RWPE2 (cell line): ENCODE measurements around the gene WDR5.
A peak's percentile ranks its signal among the peaks of the same experiment; 100 is the strongest.

Experiments used
- ATAC-seq: fragments of 200-7000 bp; cut with Tn5 transposase; 3 replicates; pipeline ENCODE4 v1.9.1; 2021; ENCODE audit warnings: low read depth
- DNase-seq: peaks from one replicate; pipeline ENCODE4 v3.0.0-alpha.2; 2020; ENCODE audit warnings: low spot score
- H3K27ac ChIP-seq: fragments of 450-650 bp; 2 replicates; pipeline ENCODE4 v1.5.1; 2017; ENCODE audit warnings: mild to moderate bottlenecking; ENCODE audit not compliant: poor library complexity, severe bottlenecking
- H3K27me3 ChIP-seq: fragments of 250-450 bp; sonication (Bioruptor Pico); 2 replicates; pipeline ENCODE4 v1.5.1; 2021; ENCODE audit warnings: mild to moderate bottlenecking, moderate library complexity; ENCODE audit not compliant: insufficient read depth, poor library complexity, severe bottlenecking
- H3K36me3 ChIP-seq: fragments of 250-450 bp; sonication (Bioruptor Pico); 2 replicates; pipeline ENCODE4 v1.5.1; 2020; ENCODE audit warnings: low read depth, mild to moderate bottlenecking, moderate library complexity
- H3K4me1 ChIP-seq: fragments of 250-450 bp; sonication (Bioruptor Pico); 2 replicates; pipeline ENCODE4 v1.5.1; 2021; ENCODE audit warnings: mild to moderate bottlenecking, moderate library complexity; ENCODE audit not compliant: insufficient read depth, poor library complexity, severe bottlenecking
- H3K4me3 ChIP-seq: fragments of 250-450 bp; sonication (Bioruptor Pico); 2 replicates; pipeline ENCODE4 v1.5.1; 2021; ENCODE audit warnings: mild to moderate bottlenecking, moderate library complexity; ENCODE audit not compliant: severe bottlenecking
- H3K9me3 ChIP-seq: fragments of 250-450 bp; sonication (Bioruptor Pico); 2 replicates; pipeline ENCODE4 v1.5.1; 2021; ENCODE audit warnings: mild to moderate bottlenecking, moderate library complexity; ENCODE audit not compliant: severe bottlenecking
- CTCF ChIP-seq: fragments of 450-650 bp; IDR thresholded peaks from one replicate; pipeline ENCODE4 v1.5.1; 2017; ENCODE audit warnings: mild to moderate bottlenecking, moderate library complexity; ENCODE audit not compliant: poor library complexity, severe bottlenecking

Gene WDR5

GRCh38 chr9:134179595-134179917 is 43.7 kb downstream of the WDR5 start:
- peak; percentile 53 for DNase-seq
- TF ChIP-seq CTCF = no peak
- no peaks in the 10 kb centered on the region for H3K36me3 ChIP-seq
- no peak overlapping the region for H3K4me3 ChIP-seq
- peaks cover 9% of the 10 kb centered on the region for H3K27me3 ChIP-seq
- H3K4me1 ChIP-seq = no peaks in the 10 kb centered on the region
- ATAC-seq = no peak
- H3K9me3 ChIP-seq = no peaks in the 10 kb centered on the region
- no peak overlapping the region for H3K27ac ChIP-seq

- peak; percentile 48 for DNase-seq
- Histone ChIP-seq H3K4me1 (no peaks in the 10 kb centered on the region), H3K4me3 (no peak overlapping the region)
These were observed 44.3 kb downstream of the WDR5 start for GRCh38 chr9:134179918-134180785.

GRCh38 chr9:134180786-134181647 is 45.1 kb downstream of the WDR5 start:
- ATAC-seq = no peak
- Histone ChIP-seq H3K27ac (no peak overlapping the region), H3K4me1 (no peaks in the 10 kb centered on the region)

More at GRCh38 chr9:134179918-134180785, 44.3 kb downstream of the WDR5 start:
- H3K36me3 ChIP-seq = no peaks in the 10 kb centered on the region
- no peaks in the 10 kb centered on the region for H3K9me3 ChIP-seq
- no peak overlapping the region for H3K27ac ChIP-seq
- H3K27me3 ChIP-seq = peaks cover 9% of the 10 kb centered on the region
- no peak for ATAC-seq
- TF ChIP-seq CTCF = no peak

GRCh38 chr9:134181648-134182034 is 45.8 kb downstream of the WDR5 start:
- H3K27me3 ChIP-seq = peaks cover 4% of the 10 kb centered on the region
- ATAC-seq = no peak
- H3K4me1 ChIP-seq = no peaks in the 10 kb centered on the region
- TF ChIP-seq CTCF = no peak
- DNase-seq = no peak
- H3K9me3 ChIP-seq = no peaks in the 10 kb centered on the region
- no peak overlapping the region for H3K27ac ChIP-seq
- no peaks in the 10 kb centered on the region for H3K36me3 ChIP-seq
- no peak overlapping the region for H3K4me3 ChIP-seq

More at GRCh38 chr9:134180786-134181647, 45.1 kb downstream of the WDR5 start:
- Histone ChIP-seq H3K36me3 (no peaks in the 10 kb centered on the region), H3K27me3 (peaks cover 9% of the 10 kb centered on the region), H3K9me3 (no peaks in the 10 kb centered on the region), H3K4me3 (no peak overlapping the region)
- TF ChIP-seq CTCF = no peak
- DNase-seq = peak; percentile 43
